ENCODE measurements around the gene S100A3.
A peak's percentile ranks its signal among the peaks of the same experiment; 100 is the strongest.

S100A3 gene

GRCh38 chr1:153570874-153571273 is 21.8 kb upstream of the S100A3 start:
- Histone ChIP-seq H3K79me2 (ENCODE audit: insufficient read depth, low read length) (no peaks in the 10 kb centered on the region), H3K4me3 (ENCODE audit: low read depth in 1 of 2, low read length in 2 of 2) (no peak overlapping the region), H3K9me3 (ENCODE audit: insufficient read depth, low read length, severe bottlenecking) (no peaks in the 10 kb centered on the region), H3K9ac (ENCODE audit: low read depth, low read length) (no peak overlapping the region), H3K4me2 (ENCODE audit: insufficient read depth, low read length) (no peak overlapping the region), H3K4me1 (ENCODE audit: insufficient read depth, low read length) (peaks cover 14% of the 10 kb centered on the region), H2AFZ (ENCODE audit: low read depth, low read length) (no peak overlapping the region), H3K36me3 (ENCODE audit: insufficient read depth, low read length) (no peaks in the 10 kb centered on the region), H3K27me3 (ENCODE audit: insufficient read depth, low read length, poor library complexity) (no peaks in the 10 kb centered on the region), H4K20me1 (ENCODE audit: insufficient read depth, low read length) (no peaks in the 10 kb centered on the region), H3K27ac (ENCODE audit: low read length) (no peak overlapping the region)
- DNase-seq (no peak), ATAC-seq (ENCODE audit: insufficient read depth, low read depth) (no peak)
- TF ChIP-seq CTCF (IDR thresholded peaks at IDR 0.05; ENCODE audit: borderline replicate concordance, extremely low read depth, low read length, poor library complexity, severe bottlenecking) (no peak), EZH2 (IDR thresholded peaks at IDR 0.05; ENCODE audit: borderline replicate concordance, low read depth, low read length, severe bottlenecking) (no peak)

- TF ChIP-seq EZH2 (IDR thresholded peaks at IDR 0.05; ENCODE audit: borderline replicate concordance, low read depth, low read length, severe bottlenecking) (no peak), CTCF (IDR thresholded peaks at IDR 0.05; ENCODE audit: borderline replicate concordance, extremely low read depth, low read length, poor library complexity, severe bottlenecking) (no peak)
These were observed 20.4 kb upstream of the S100A3 start for GRCh38 chr1:153569465-153569864.

GRCh38 chr1:153568367-153569099 is 19.5 kb upstream of the S100A3 start:
- ATAC-seq (ENCODE audit: insufficient read depth, low read depth) (peak; percentile 65), DNase-seq (peak; percentile 78)
- no peaks in the 10 kb centered on the region for H3K27me3 ChIP-seq (ENCODE audit: insufficient read depth, low read length, poor library complexity)
- H2AFZ ChIP-seq (ENCODE audit: low read depth, low read length), result peak overlapping the region; percentile 89
- no peaks in the 10 kb centered on the region for H3K9me3 ChIP-seq (ENCODE audit: insufficient read depth, low read length, severe bottlenecking)
- H3K4me1 ChIP-seq (ENCODE audit: insufficient read depth, low read length), result peaks cover 14% of the 10 kb centered on the region
- no peaks in the 10 kb centered on the region for H3K79me2 ChIP-seq (ENCODE audit: insufficient read depth, low read length)
- no peaks in the 10 kb centered on the region for H4K20me1 ChIP-seq (ENCODE audit: insufficient read depth, low read length)
- peak overlapping the region; percentile 20; the same call in 1 of the 2 replicates for H3K9ac ChIP-seq (ENCODE audit: low read depth, low read length)
- TF ChIP-seq CTCF (IDR thresholded peaks at IDR 0.05; ENCODE audit: borderline replicate concordance, extremely low read depth, low read length, poor library complexity, severe bottlenecking), result peak; percentile 99
- TF ChIP-seq EZH2 (IDR thresholded peaks at IDR 0.05; ENCODE audit: borderline replicate concordance, low read depth, low read length, severe bottlenecking), result no peak
- H3K36me3 ChIP-seq (ENCODE audit: insufficient read depth, low read length), result no peaks in the 10 kb centered on the region
- H3K27ac ChIP-seq (ENCODE audit: low read length), result no peak overlapping the region
- peak overlapping the region in 1 of 2 experiments; percentile 39; a peak in 2 of 4 replicates for H3K4me3 ChIP-seq (ENCODE audit: low read depth in 1 of 2, low read length in 2 of 2)
- peak overlapping the region; percentile 65 for H3K4me2 ChIP-seq (ENCODE audit: insufficient read depth, low read length)

More at GRCh38 chr1:153569465-153569864, 20.4 kb upstream of the S100A3 start:
- no peaks in the 10 kb centered on the region for H4K20me1 ChIP-seq (ENCODE audit: insufficient read depth, low read length)
- no peak overlapping the region for H3K4me3 ChIP-seq (ENCODE audit: low read depth in 1 of 2, low read length in 2 of 2)
- no peaks in the 10 kb centered on the region for H3K27me3 ChIP-seq (ENCODE audit: insufficient read depth, low read length, poor library complexity)
- H3K27ac ChIP-seq (ENCODE audit: low read length), result no peak overlapping the region
- H3K4me1 ChIP-seq (ENCODE audit: insufficient read depth, low read length), result peaks cover 14% of the 10 kb centered on the region
- no peaks in the 10 kb centered on the region for H3K79me2 ChIP-seq (ENCODE audit: insufficient read depth, low read length)
- DNase-seq, result no peak
- no peak overlapping the region for H3K4me2 ChIP-seq (ENCODE audit: insufficient read depth, low read length)
- H3K9ac ChIP-seq (ENCODE audit: low read depth, low read length), result no peak overlapping the region
- H2AFZ ChIP-seq (ENCODE audit: low read depth, low read length), result no peak overlapping the region
- H3K9me3 ChIP-seq (ENCODE audit: insufficient read depth, low read length, severe bottlenecking), result no peaks in the 10 kb centered on the region
- H3K36me3 ChIP-seq (ENCODE audit: insufficient read depth, low read length), result no peaks in the 10 kb centered on the region
- no peak for ATAC-seq (ENCODE audit: insufficient read depth, low read depth)

All from DND-41 (cell line).